Osteoblast (primary cell): Measurements from ENCODE around the gene RASD1. TPM values are rescaled to one million over a fixed set of nuclear protein-coding genes. Genes with fewer than 3 reads are reported as not detected.

Source experiments
- DNase-seq: peaks from one replicate; pipeline ENCODE4 v3.0.0; 2011; ENCODE audit warnings: low spot score, mixed read lengths; ENCODE audit not compliant: insufficient read length; ENCODE audit errors: missing footprints
- H2AFZ ChIP-seq: 2 replicates; pipeline ENCODE4 v1.6.0; 2011; ENCODE audit warnings: mild to moderate bottlenecking, low read length
- H3K27ac ChIP-seq: 2 replicates; pipeline ENCODE4 v1.5.1; 2011; ENCODE audit warnings: mild to moderate bottlenecking, low read depth, low read length, moderate library complexity
- H3K27me3 ChIP-seq: 2 replicates; pipeline ENCODE4 v1.6.0; 2012; ENCODE audit warnings: mild to moderate bottlenecking, control low read depth, inconsistent platforms, low read length, moderate library complexity; ENCODE audit not compliant: insufficient read depth
- H3K36me3 ChIP-seq: 2 replicates; pipeline ENCODE4 v1.5.1; 2011; ENCODE audit warnings: mild to moderate bottlenecking, low read length, control low read depth, moderate library complexity; ENCODE audit not compliant: insufficient read depth
- H3K4me1 ChIP-seq: 2 replicates; pipeline ENCODE4 v1.5.1; 2011; ENCODE audit warnings: mild to moderate bottlenecking, low read length, control low read depth, moderate library complexity; ENCODE audit not compliant: insufficient read depth
- H3K4me2 ChIP-seq: 2 replicates; pipeline ENCODE4 v1.6.0; 2011; ENCODE audit warnings: mild to moderate bottlenecking, low read length; ENCODE audit not compliant: insufficient read depth
- H3K4me3 ChIP-seq: fragments of 200-600 bp; sonication (generic); 3 replicates; pipeline ENCODE4 v1.5.1; 2012; ENCODE audit warnings: mild to moderate bottlenecking, low read length, inconsistent platforms; ENCODE audit not compliant: insufficient read depth
- H3K79me2 ChIP-seq: 2 replicates; pipeline ENCODE4 v1.6.0; 2012; ENCODE audit warnings: mild to moderate bottlenecking, low read length, control low read depth, inconsistent platforms; ENCODE audit not compliant: insufficient read depth
- H3K9me3 ChIP-seq: 2 replicates; pipeline ENCODE4 v1.5.1; 2011; ENCODE audit warnings: low read depth, low read length, control low read depth
- H4K20me1 ChIP-seq: 2 replicates; pipeline ENCODE4 v1.6.0; 2012; ENCODE audit warnings: mild to moderate bottlenecking, low read length, control low read depth; ENCODE audit not compliant: insufficient read depth
- CTCF ChIP-seq: IDR thresholded peaks from 2 replicates; pipeline ENCODE4 v1.5.1; 2011; ENCODE audit warnings: mild to moderate bottlenecking, low read depth, low read length, moderate library complexity; ENCODE audit errors: extremely low read depth
- total RNA-seq: library from RNA; depleted of rRNA; stranded (reverse); fragments of >200 nt; gene quantifications from 2 replicates; pipeline ENCODE4 v1.2.3, GENCODE V29; 2012

RASD1 gene
- total RNA-seq, 1 donor: 13.8 TPM

GRCh38 chr17:17508646-17509591 is 12.7 kb upstream of the RASD1 start:
- Histone ChIP-seq H3K27me3 (no peaks in the 10 kb centered on the region), H2AFZ (no peak overlapping the region), H3K9me3 (no peaks in the 10 kb centered on the region), H3K4me1 (peaks cover 18% of the 10 kb centered on the region), H3K27ac (no peak overlapping the region), H3K4me3 (no peak overlapping the region), H4K20me1 (no peaks in the 10 kb centered on the region), H3K79me2 (no peaks in the 10 kb centered on the region), H3K36me3 (no peaks in the 10 kb centered on the region), H3K4me2 (no peak overlapping the region)
- DNase-seq: peak; percentile 60
- TF ChIP-seq CTCF: no peak

GRCh38 chr17:17508019-17508535 is 11.9 kb upstream of the RASD1 start:
- Histone ChIP-seq H4K20me1 (no peaks in the 10 kb centered on the region), H3K27ac (no peak overlapping the region), H3K4me2 (no peak overlapping the region), H2AFZ (no peak overlapping the region), H3K9me3 (no peaks in the 10 kb centered on the region), H3K4me1 (peaks cover 18% of the 10 kb centered on the region), H3K27me3 (no peaks in the 10 kb centered on the region), H3K79me2 (no peaks in the 10 kb centered on the region), H3K4me3 (no peak overlapping the region), H3K36me3 (no peaks in the 10 kb centered on the region)
- peak; percentile 21 for DNase-seq
- no peak for TF ChIP-seq CTCF

GRCh38 chr17:17507465-17508011 is 11.3 kb upstream of the RASD1 start:
- Histone ChIP-seq H3K27ac (no peak overlapping the region), H3K27me3 (no peaks in the 10 kb centered on the region), H2AFZ (no peak overlapping the region), H3K9me3 (no peaks in the 10 kb centered on the region), H3K4me2 (no peak overlapping the region), H3K36me3 (no peaks in the 10 kb centered on the region), H3K4me1 (peaks cover 12% of the 10 kb centered on the region), H4K20me1 (no peaks in the 10 kb centered on the region), H3K79me2 (no peaks in the 10 kb centered on the region), H3K4me3 (no peak overlapping the region)
- TF ChIP-seq CTCF: no peak
- peak; percentile 78 for DNase-seq

GRCh38 chr17:17506893-17507464 is 10.8 kb upstream of the RASD1 start:
- H3K36me3 ChIP-seq: no peaks in the 10 kb centered on the region
- no peaks in the 10 kb centered on the region for H3K9me3 ChIP-seq
- peak; percentile 78 for DNase-seq
- no peaks in the 10 kb centered on the region for H3K27me3 ChIP-seq
- H3K4me3 ChIP-seq: no peak overlapping the region
- peaks cover 7% of the 10 kb centered on the region for H3K4me1 ChIP-seq
- no peak overlapping the region for H3K4me2 ChIP-seq
- no peak for TF ChIP-seq CTCF
- no peak overlapping the region for H3K27ac ChIP-seq
- no peaks in the 10 kb centered on the region for H3K79me2 ChIP-seq
- H2AFZ ChIP-seq: no peak overlapping the region
- H4K20me1 ChIP-seq: no peaks in the 10 kb centered on the region
